Right lobe of liver (tissue), 6 donors: ENCODE data around the gene XAF1. TPM values are rescaled to one million over a fixed set of nuclear protein-coding genes. Genes with fewer than 3 reads are reported as not detected.

Source experiments
- ATAC-seq, 4 donors: fragments of 200-7000 bp; cut with Tn5 transposase; one replicate each; pipeline ENCODE4 v1.9.1; 2020; ENCODE audit warnings: mild to moderate bottlenecking in 4 of 4, moderate library complexity in 4 of 4
- DNase-seq, 3 donors: peaks; one replicate each; pipeline ENCODE4 v3.0.0-alpha.2; 2020
- H3K27ac ChIP-seq, 3 donors: fragments of 200-600 bp; one replicate each; pipeline ENCODE4 v1.8.0; 2022
- H3K27me3 ChIP-seq, 2 donors: fragments of 200-600 bp; one replicate each; pipeline ENCODE4 v1.8.0; 2022
- H3K36me3 ChIP-seq, 4 donors: fragments of 200-600 bp; sonication (generic) in 1 of 4; one replicate each; pipeline versions ENCODE4 v1.5.1 to v1.8.0; 2017 to 2022; ENCODE audit warnings: control low read depth in 1 of 4
- H3K4me1 ChIP-seq, 4 donors: fragments of 200-600 bp; sonication (generic) in 1 of 4; one replicate each; pipeline versions ENCODE4 v1.5.1 to v1.8.0; 2017 to 2022; ENCODE audit warnings: control low read depth in 1 of 4
- H3K4me3 ChIP-seq, 3 donors: fragments of 200-600 bp; one replicate each; pipeline ENCODE4 v1.8.0; 2022
- H3K9me3 ChIP-seq, 4 donors: fragments of 200-600 bp; sonication (generic) in 1 of 4; one replicate each; pipeline versions ENCODE4 v1.5.1 to v1.8.0; 2017 to 2022; ENCODE audit warnings: control low read depth in 1 of 4
- POLR2A ChIP-seq: fragments of 450-650 bp; IDR thresholded peaks from one replicate; pipeline ENCODE4 v1.6.1; 2017; ENCODE audit warnings: antibody characterized with exemption, mild to moderate bottlenecking
- WGBS: methylation state at CpG from one replicate; pipeline ENCODE4 v1.1.6; 2018; ENCODE audit warnings: low coverage, low lambda C conversion rate; ENCODE audit not compliant: insufficient coverage; ENCODE audit errors: missing lambda C conversion rate; 5-methylcytosine and 5-hydroxymethylcytosine counted together
- intact Hi-C, 2 donors: fragments of 100-400 bp; cut with DNase I; formaldehyde crosslinking; loops; one replicate each; pipeline versions ENCODE4 v1.11.2 to v1.14.1; 2022
- total RNA-seq, 6 experiments: library from RNA; depleted of rRNA in 2 of 6; stranded (reverse); fragments of >200 nt in 2 of 6; fragmentation: NEBNext Ultra II Directional in 3 of 6; extraction: Animal tissue kit (Norgen Biotek cat#: 25700) in 3 of 6; gene quantifications; one replicate each; pipeline versions ENCODE4 v1.1.0 to v1.2.4, GENCODE V29; 2016 to 2023
- TF ChIP-seq, protein P1 (sequence below), 4 donors: fragments of 200-600 bp in 3 of 4; fragments of 450-650 bp in 1 of 4; IDR thresholded peaks; one replicate each; pipeline versions ENCODE4 v1.5.1 to v1.8.0; 2016 to 2022; ENCODE audit warnings: antibody characterized with exemption in 4 of 4, mild to moderate bottlenecking in 2 of 4
- donor health status: DM: no; HTN: yes; CAD: no.
- donor health status: DM: no; HTN: no; CAD: no.
- donor health status: DM: no; HTN: no; CAD: no.
- donor health status: DM: no; HTN: yes; CAD: no.
- donor health status: DM: no; HTN: yes; CAD: no.

The XAF1 gene
- total RNA-seq, 6 experiments from 2014 or later, result 15.9 to 76.8 (median 42.7) TPM

DNA sequence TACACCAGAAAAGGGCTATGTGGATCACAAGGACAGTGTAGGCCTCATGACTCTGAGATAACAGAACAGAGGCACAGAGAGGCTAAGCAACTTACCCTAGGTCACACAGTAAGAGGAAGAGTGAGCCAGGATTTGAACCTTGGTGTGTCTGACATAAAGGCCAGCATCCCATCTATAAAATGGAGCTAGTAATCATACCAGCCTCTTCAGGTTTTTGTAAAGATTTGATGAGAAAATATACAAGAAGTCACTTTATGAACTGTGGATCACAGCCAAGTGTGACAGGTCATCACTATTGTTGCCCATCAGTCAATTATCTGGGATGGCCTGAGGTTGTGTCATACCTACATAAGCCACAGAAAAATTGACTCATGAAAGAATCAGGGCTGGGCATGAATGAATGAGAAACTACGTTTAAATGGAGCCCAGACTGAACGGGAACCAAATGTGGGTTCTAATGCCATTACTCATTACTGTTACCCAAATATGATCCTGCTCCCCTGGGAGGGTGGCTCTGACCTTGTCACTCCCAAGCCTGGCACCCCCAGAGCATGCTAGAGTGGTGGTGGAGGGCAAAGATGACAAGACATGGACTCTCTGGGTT lies 41.1 kb downstream of the XAF1 start:
- WGBS, result 46% methylated on average over 2 of the region's 2 CpGs
- TF ChIP-seq, protein P1, sequence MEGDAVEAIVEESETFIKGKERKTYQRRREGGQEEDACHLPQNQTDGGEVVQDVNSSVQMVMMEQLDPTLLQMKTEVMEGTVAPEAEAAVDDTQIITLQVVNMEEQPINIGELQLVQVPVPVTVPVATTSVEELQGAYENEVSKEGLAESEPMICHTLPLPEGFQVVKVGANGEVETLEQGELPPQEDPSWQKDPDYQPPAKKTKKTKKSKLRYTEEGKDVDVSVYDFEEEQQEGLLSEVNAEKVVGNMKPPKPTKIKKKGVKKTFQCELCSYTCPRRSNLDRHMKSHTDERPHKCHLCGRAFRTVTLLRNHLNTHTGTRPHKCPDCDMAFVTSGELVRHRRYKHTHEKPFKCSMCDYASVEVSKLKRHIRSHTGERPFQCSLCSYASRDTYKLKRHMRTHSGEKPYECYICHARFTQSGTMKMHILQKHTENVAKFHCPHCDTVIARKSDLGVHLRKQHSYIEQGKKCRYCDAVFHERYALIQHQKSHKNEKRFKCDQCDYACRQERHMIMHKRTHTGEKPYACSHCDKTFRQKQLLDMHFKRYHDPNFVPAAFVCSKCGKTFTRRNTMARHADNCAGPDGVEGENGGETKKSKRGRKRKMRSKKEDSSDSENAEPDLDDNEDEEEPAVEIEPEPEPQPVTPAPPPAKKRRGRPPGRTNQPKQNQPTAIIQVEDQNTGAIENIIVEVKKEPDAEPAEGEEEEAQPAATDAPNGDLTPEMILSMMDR (IDR thresholded peaks at IDR 0.05), result no peak
- no peak for TF ChIP-seq POLR2A
- ATAC-seq (peak in 2 of 4 donors; percentile 22 to 61), DNase-seq (no peak)
- peak overlapping the region; percentile 65 to 86 (median 68) for H3K27ac ChIP-seq
- no peaks in the 10 kb centered on the region for H3K36me3 ChIP-seq
- no peaks in the 10 kb centered on the region for H3K9me3 ChIP-seq
- no peaks in the 10 kb centered on the region for H3K27me3 ChIP-seq
- no peak overlapping the region for H3K4me3 ChIP-seq
- intact Hi-C loops, result loop anchor here in 1 of 2 donors (10.0 kb wide), 1 partner anchor 92 kb away; no protein-coding TSS in a partner anchor
- H3K4me1 ChIP-seq, result peaks cover 0 to 55% (median 13%) of the 10 kb centered on the region in 4 donors

DNA sequence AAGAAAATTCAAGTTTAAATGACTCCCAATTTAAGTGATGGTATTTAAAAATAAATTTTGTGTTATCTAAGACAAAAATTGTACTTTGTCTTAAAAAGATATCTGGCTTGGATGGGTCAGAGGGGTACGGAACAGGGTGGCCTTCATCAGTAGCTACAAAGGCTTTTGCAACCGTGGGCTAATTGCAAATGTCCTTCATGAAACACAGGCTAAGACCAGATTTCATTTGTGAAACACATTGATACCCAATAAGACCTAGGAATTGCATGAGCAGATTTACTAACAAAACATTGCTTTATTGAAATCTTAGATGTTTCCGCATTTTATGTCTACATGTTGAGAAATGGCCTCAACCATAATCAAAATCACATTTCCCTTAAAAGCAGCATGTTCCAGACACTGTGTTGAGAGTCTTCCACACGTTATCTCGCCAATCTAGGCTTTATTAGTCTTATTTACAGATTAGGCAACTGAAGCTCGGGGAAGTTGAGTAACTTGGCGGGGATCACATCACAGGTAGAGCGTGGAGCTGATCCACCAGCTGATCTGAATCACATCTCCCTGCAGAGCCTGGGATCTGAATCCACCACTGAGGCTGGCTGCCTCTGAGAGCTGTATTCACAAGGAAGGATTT lies 42.0 kb downstream of the XAF1 start:
- WGBS, result 24% methylated on average over 8 of the region's 8 CpGs
- H3K27me3 ChIP-seq, result no peaks in the 10 kb centered on the region
- peaks cover 0 to 55% (median 13%) of the 10 kb centered on the region in 4 donors for H3K4me1 ChIP-seq
- DNase-seq (peak; percentile 52 to 83 (median 63)), ATAC-seq (peak; percentile 69 to 85 (median 78))
- peak overlapping the region; percentile 66 to 86 (median 68) for H3K27ac ChIP-seq
- intact Hi-C loops, result loop anchor here in 1 of 2 donors (10.0 kb wide), 1 partner anchor 93 kb away; no protein-coding TSS in a partner anchor
- no peak overlapping the region for H3K4me3 ChIP-seq
- H3K9me3 ChIP-seq, result no peaks in the 10 kb centered on the region
- peak; percentile 35 for TF ChIP-seq POLR2A
- TF ChIP-seq, protein P1 (IDR thresholded peaks at IDR 0.05), result no peak
- H3K36me3 ChIP-seq, result no peaks in the 10 kb centered on the region

- Histone ChIP-seq H3K9me3 (no peaks in the 10 kb centered on the region), H3K4me3 (no peak overlapping the region), H3K27me3 (no peaks in the 10 kb centered on the region), H3K27ac (no peak overlapping the region), H3K4me1 (peaks cover 0 to 47% (median 13%) of the 10 kb centered on the region in 4 donors), H3K36me3 (no peaks in the 10 kb centered on the region)
- TF ChIP-seq, protein P1 (IDR thresholded peaks at IDR 0.05), result no peak
- TF ChIP-seq POLR2A, result no peak
- 86% methylated on average over 5 of the region's 6 CpGs for WGBS
- no peak for ATAC-seq
- intact Hi-C loops, result loop anchor here in 1 of 2 donors (10.0 kb wide), 1 partner anchor 95 kb away; no protein-coding TSS in a partner anchor
- no peak for DNase-seq
Observed at GRCh38 chr17:6799738-6800137, 43.9 kb downstream of the XAF1 start.

DNA sequence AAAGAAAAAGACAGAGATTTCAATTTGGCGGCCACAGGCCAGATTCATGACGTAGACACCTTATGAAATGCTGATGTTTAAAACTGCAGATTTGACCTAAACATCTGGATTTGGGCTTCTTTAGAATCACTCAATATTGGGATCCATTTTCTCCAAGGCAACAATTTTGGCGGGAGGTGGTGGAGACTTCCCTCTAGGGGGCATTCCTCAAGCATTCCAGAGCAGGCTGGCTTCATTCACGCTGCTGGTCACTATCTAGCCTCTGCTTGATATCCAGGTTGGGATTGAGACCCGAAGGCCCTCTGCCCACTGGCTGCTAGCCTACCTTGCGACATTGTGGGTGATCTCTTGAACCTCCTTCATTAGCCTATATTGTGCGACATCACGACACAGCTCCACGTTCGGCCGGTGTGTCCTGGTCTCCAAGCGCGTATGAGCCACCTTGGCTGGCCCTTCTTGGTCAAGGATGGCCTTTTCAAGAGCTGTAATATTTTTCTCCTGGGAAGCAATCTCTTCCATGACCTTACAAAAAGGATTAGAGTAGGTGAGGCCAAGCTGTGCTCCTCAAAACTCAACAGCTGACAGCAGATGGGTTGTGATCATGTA lies 44.7 kb downstream of the XAF1 start:
- intact Hi-C loops, result no loop called here
- Histone ChIP-seq H3K27me3 (no peaks in the 10 kb centered on the region), H3K36me3 (no peaks in the 10 kb centered on the region), H3K9me3 (no peaks in the 10 kb centered on the region), H3K4me1 (peaks cover 0 to 45% (median 13%) of the 10 kb centered on the region in 4 donors), H3K27ac (no peak overlapping the region), H3K4me3 (no peak overlapping the region)
- DNase-seq (no peak), ATAC-seq (no peak)
- whole genome bisulfite sequencing, result 93% methylated on average over 11 of the region's 13 CpGs
- TF ChIP-seq POLR2A, result no peak
- TF ChIP-seq, protein P1 (IDR thresholded peaks at IDR 0.05), result no peak
